Stimulated activated CD8-positive, alpha-beta memory T cell treated with anti-CD3 and anti-CD28 coated beads, Interleukin-2, amount 100 ng/mL, for 1 hour (primary cell): ENCODE measurements around the gene CASP4.
"Not testable (repeated sequence)": the region's sequence is repeated elsewhere in the genome, so short reads cannot be mapped to it uniquely, and the experiment has no call there.

ENCODE experiments used
- DNase-seq, 2 donors: peaks; one replicate each; pipeline ENCODE4 v3.0.0-alpha.2; 2020; ENCODE audit warnings: low read depth in 2 of 2

The CASP4 gene

DNA sequence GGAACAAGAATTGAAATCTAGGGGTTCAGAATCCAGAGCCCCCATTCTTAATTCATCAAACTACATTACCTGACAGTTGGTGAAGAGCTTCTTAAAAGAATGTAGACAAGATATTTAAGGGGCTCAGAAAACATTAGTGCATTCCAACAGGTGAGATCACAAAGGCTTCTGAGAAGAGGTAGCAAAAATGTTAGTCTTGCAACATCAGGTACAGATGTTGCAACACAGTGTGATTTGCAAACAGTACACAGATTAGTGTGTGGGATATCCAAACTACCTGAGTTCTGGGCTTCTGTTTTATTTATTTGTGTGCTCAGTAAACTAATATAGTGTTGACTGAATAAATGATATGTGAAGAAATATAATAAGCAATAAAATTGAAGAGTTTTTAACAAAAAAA is 11.8 kb downstream of the CASP4 start:
- no peak for DNase-seq

DNA sequence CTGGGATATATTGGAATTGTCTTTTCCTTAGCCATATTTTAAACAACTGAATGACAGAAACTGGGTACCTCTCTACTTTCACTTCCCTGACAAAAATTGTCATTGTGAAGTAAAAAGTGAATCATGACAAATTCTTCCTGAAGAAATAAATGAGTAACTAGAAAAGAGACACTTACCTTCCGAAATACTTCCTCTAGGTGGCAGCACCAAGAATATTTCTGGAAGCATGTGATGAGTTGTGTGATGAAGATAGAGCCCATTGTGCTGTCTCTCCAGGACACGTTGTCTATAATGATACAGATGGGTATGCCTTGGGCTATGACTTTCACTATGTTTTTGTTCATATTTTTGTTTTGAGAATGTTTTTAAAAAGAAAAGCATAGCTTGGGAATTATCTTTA is 21.5 kb downstream of the CASP4 start:
- DNase-seq = no peak

DNA sequence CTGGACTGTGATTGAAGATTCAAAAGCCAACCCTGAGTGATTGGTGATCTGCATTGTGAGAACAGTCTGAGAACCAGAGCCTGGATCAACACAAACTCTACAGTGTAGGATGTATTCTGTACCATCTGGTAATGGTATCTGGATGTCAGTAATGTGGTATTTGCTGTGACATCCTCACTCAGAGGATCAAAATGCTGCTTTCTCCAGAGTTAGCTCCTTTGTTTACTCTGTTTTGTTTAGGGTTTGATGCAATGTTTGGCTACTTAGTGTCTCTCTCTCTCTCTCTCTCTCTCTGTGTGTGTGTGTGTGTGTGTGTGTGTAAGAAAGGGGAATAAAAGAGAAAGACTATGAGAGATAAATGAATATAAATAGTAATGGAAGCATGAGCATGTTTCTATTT is 24.3 kb downstream of the CASP4 start:
- DNase-seq = no peak

DNA sequence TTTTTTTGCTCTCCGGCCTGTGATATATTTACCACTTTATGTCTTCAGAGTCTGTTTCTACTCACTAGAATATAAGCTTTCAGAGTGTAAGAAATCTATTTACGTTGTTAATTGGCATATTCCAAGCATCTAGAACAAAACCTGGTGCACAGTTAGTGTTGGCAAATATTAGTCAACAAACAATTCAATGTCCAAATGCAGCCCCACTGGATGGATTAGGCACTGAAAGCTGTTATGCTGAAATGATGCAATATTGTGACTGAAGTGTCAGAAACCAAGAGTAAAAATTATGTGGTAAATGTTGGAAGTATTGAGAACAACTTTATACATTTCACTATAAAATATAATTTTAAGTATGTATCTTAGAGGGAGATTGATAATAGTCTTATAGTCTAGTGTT is 24.8 kb downstream of the CASP4 start:
- no peak for DNase-seq

DNA sequence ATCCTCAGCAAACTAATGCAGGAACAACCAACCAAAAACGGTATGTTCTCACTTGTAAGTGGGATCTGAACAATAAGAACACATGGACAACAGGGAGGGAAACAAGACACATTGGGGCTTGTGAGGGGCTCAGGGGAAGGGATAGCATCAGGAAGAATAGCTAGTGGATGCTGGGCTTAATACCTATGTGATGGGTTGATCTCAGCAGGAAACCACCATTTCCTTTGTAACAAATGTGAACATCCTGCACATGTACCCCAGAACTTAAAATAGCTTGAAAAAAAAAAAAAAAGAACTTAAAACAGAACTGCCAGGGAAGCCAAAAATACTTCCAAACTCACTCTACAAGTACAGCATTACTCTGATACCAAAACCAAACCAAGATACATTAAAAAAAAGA is 33.8 kb downstream of the CASP4 start:
- no peak for DNase-seq

DNA sequence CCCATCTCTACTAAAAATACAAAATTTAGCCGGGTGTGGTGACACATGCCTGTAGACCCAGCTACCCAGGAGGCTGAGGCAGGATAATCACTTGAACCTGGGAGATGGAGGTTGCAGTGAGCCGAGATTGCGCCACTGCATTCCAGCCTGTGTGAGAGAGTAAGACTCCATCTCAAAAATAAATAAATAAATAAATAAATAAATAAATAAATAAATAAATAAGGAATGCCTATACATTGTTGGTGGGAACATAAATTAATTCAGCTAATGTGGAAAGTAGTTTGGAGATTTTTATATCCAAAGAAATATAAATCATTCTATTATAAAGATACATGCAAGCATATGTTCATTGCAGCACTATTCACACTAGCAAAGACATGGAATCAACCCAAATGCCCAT is 34.3 kb downstream of the CASP4 start:
- DNase-seq = not testable (repeated sequence)

DNA sequence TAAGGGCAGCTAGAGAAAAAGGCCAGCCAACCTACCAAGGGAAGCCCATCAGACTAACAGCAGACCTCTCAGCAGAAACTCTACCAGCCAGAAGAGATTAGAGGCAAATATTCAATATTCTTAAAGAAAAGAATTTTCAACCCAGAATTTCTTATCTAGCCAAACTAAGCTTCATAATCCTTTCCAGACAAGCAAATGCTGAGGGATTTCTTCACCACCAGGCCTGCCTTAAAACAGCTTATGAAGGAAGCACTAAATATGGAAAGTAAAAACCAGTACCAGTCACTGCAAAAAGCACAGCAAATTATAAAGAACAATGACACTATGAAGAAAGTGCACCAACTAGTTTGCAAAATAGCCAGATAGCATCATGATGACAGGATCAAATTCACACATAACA is 39.6 kb downstream of the CASP4 start:
- DNase-seq = no peak

DNA sequence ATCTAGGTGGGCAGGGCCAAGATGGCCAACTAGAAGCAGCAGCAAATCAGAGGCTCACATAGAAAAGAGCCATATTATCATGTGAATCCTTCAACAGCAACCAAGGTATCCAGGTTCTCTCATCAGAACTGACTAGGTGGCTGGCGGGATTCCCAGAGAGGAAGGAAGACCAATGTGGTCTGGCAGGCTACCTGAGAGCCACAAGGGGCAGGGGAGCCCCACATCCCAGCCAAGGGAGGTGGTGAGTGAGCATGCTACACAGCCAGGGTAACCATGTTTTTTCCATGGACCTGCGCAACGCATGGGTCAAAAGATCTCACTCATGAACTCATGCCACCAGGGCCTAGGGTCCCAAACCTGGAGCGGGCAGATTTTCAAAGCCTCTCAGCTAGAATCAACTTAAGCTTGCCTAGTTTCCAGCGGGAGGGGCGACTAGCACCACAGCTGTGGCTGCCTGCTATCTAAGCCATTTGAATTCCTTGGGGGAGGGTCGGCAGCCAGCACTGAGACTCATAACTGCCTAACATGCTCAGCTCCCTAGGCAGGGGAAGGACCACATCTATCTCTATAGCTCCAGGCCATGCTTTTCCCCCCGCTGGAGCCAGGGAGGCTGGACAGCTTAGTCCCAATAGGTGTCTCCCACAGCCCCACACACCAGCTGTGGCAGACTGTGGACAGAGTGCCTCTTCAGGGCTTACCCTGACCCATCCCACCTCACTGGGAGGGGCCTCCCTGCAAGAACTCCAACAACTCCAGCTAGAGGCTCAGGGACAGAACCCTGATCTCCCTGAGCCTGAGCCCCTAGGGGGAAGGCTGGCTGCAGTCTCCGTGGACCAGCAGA is 41.4 kb downstream of the CASP4 start:
- DNase-seq = no peak

DNA sequence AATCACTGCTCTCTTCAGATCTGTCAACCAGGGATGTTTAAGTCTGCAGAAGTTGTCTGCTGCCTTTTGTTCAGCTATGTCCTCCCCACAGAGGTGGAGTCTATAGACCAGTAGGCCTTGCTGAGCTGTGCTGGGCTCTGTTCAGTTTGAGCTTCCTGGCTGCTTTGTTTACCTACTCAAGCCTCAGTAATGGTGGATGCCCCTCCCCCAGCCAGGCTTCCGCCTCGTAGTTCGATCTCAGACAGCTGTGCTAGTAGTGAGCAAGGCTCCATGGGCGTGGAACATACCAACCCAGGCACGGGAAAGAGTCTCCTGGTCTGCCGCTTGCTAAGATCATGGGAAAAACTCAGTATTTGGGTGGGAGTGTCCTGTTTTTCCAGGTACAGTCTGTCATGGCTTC is 42.5 kb downstream of the CASP4 start:
- DNase-seq = no peak

DNA sequence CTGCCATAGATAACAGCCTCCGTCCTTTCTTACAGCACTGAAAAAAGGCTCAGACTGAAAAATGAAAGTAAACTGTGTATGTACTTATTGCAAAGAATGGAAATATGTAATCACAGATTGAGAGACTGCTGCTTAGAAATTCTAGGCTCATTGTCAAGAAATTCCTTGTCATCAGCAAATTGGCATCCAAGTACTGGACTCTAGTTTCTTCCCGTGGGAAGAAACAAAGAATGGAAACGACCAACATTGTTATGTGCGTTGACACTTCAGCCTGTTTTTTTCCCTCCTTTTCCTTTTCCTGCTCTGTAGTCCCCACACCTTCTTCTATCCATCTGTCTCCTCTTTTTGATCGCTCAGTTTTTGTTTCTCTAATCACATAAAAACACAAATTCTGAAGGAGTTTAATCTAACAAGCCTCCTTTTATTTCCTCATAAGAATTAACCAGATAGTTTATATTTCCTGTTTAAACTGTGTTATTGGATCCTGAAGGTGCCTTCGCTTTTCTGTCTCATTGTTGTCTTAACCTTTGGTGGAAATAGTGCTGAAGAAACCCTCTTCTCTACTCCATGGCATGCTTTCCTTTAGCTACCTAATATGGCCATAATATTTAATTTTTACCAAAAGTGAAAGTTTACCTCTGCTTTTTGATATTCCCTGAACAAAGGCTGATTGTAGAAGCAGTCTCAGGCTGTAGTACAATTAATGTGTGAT is 50.1 kb downstream of the CASP4 start:
- no peak for DNase-seq

DNA sequence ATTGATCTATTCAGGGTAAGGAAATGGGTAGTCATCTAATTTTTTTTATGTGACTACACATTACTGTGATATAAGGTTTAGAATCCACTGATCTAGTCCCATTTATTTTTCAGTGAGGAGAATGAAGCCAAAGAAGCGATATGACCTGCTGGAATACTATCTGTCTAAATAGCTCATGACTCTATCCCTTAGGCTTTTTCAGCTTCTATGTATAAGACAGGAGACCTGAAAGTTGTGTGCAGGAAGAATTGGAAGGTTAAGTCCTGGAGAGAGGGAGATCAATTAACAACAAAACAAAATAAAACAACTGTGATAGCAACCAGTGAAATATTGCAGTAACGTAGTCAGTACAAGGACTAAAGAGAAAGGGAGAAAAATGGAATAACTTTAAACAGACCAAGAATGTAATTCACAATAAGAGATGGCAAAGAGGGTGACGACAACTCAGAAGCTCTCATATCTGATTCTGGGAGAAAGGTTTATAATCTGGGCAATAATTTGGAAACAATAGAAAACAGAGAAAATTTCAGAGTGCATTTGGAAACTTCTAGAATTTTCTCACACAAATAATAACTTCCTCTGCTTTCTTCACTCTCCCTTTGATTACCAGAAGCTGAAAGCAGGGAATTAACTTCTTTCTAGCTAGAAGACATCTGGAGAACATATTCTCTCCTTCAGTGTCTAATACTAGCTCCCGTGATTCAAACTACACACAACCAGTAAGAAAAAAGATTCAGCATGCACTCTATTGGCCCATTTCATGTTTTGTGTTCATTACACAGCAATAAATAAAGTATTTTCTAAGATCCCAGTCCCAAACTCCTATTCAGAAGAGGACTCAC is 50.9 kb downstream of the CASP4 start:
- no peak for DNase-seq

DNA sequence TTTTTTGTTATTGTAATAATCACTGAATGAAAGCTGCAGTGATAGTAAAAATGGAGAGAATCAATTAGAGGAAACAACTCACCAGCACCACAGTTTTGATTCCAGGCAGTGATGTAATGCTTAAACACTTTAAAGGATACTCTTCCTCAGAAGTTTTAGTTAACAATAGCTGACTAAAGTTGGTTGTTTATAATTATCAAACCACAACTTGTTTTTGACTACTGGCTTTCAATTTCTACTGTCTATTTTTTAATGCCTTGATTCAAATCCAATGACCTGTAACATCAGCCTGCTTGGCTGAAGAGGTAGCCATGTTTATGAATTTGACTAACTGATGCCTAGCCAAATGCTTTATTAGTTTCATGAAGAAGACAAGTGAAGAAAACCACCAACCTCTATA is 51.9 kb downstream of the CASP4 start:
- DNase-seq = no peak

DNA sequence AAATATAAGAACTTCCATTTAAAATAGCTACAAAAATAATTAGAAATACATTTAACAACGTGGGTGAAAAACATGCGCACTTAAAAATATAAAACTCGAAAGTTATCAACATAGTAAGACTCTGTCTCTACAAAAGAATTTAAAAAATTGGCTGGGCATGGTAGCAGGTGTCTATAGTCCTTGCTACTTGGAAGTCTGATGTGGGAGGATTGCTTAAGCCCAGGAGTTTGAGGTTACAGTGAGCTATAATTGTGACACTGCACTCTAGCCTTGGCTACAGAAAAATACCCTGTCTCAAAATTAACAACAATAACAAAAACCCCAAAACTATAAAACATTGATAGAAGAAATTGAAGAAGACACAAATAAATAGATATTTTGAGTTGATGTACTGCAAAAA is 56.3 kb downstream of the CASP4 start:
- no peak for DNase-seq

DNA sequence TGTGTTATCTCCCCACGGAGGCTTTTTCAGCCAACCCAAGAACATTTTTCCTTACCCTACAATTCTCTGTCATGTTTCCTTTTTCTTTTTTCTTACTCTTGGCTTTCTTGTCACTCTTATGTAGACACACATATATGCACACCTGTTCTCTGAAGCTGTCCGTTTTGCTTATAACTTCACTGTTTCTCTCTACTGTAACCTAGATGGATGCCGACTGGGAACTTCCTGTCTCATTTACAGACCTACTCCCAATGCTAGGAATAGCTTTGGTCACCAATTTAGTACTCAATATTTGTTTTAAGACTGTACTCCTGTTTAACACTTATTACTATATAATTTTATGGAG is 60.2 kb downstream of the CASP4 start:
- DNase-seq = no peak

DNA sequence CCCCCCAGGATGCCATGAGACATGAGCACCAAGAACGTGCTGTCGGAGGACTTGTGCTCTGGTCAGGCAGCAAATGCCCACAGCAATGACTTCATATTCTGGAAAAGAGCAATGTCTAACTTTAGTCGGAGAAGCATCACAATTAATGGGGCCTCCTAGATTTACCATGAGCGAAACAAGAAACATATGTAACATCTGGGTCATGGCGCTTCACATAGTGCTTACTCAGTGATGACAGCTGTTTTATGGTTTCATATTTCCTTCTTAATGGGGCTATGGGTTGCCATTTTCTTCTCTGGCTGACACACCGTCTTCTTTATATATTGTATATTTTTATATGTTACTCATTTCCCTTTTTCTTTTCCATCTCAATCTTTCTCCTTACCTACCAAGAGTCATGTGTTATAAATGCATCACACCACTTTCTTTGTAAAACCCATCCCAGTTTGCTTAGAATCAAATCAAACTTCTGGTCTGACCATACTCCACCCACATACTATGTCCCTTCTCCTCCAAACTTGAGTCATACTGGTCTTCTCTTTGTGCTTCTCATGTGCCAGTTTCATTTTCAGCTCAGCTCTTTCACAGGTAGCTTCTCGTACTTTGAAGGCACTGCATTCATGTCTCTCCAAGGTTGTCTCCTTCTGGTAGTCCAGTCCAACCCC is 60.7 kb downstream of the CASP4 start:
- no peak for DNase-seq

DNA sequence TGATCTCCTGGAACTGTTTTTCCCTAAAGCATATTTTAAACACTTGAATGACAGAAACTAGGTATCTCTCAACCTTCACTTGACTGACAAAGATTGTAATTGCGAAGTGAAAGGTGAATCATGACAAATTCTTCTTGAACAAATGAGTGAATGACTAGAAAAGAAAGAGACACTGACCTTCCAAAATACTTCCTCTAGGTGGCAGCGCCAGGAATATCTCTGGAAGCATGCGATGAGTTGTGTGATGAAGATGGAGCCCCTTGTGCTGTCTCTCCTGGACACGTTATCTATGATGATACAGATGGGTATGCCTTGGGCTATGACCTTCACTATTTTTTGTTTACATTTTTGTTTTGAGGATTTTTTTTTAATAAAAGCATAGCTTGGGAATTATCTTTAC is 63.1 kb downstream of the CASP4 start:
- no peak for DNase-seq

DNA sequence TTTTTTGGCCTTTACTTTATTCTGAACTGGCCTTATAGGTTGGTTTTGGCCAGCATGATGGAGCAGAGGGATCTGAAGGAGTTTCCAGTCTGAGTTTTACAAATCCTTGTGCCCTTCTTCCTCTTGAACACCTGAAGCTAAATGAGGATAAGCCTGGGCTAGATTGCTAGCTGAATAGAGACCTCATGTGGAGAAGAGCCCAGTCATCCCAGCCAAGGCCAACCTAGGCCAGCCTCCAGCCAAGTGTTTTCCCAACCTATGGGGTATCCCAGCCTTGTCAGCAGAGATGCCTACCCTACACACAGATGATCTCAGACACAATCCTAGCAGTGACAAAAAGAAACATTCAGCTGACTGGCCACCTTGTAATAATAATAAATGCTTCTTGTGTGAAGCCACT is 69.1 kb downstream of the CASP4 start:
- no peak for DNase-seq

DNA sequence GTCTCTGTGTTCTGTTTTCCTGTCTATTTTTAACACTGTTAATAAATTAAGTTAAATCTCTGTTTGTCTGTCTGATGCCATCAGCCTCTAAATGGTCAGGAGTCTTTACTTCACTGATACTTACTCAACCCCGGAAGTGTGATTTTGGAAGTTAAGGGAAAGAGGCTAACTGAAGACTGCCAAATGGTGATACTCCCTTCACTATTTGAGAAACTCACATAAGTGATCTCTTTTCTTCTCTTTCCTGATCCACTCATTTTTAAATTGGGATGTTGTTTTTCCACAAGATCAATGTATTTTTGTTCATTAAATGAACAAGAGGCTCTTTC is 69.7 kb downstream of the CASP4 start:
- no peak for DNase-seq

DNA sequence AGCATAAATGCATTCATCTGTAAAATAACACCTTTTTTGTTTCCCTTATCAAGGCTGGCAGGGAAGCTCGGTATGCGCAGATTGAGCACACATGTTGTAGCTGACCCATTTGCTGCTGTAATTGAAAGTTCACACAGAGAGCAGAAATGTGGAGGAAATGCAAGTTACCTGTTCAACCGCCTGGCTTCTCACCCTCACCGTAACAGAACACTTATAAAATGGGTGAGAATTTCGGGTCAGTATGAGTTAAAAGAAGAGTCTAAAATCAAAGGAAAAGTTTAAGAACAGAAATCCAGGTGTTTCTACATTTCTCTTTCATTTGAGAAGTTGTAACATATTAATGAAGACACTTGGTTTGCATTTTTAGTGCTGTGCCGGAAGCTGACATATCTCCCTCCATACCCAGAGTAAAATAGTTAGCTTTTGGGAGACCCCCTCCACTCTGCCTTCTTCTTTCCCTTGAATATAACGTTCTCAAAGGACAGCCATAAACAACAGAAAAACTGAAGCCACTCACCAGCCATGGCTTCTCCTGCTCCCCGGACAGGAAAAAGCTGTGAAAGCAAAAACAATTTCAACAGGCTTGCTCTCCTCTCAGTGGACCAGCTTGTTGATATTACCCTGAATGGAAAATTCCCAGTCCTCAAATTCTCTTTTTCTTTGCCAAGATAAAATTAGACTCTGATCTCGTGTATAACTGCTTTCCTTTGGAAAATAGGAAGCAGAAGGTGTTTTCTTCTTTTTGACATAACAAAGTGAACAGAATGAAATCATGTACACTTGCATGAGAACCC is 70.3 kb downstream of the CASP4 start, which contains the start of gene CASP12:
Gene CASP12, minus strand, starts transcription at position 570 of the 794 bp plus-strand sequence.
- no peak for DNase-seq

DNA sequence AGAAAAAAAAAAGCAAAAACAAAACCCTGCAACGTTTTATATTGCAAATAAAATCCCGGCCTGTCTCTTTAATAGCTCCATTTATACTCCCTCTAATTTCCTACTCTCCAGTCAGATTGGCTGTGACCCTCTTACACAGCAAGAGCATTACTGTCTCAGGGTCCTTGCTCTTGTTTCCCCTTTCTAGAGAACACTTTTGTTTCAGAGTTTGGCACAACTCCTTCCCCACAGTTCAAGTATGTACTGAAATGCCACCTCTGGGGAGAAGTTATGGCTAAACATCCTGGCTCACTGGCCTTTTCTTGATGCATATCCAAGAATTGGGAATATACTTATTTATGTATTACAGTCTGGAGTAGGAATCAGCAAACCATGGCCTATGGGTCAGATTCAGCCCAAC is 72.7 kb downstream of the CASP4 start:
- no peak for DNase-seq

DNA sequence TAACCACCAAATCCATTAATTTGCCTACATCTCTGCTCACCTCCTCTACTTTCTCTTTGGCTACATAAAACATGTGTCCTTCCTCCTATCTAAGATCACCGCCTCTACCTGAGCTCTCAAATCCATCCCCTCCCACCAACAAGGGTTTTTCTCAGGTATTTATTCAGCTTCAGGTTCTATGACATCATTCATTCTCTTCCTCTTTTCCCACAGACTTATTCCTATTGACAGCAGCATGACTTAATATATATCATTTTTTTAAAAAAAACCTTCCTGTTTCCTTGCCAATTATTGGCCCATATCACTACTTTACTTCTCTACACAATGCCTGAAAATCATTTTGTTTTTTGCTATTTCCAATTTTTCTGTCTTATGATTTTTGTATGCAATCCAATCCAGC is 74.5 kb downstream of the CASP4 start:
- no peak for DNase-seq
